ENCODE data around the gene TMEM156.

GRCh38 chr4:39030725-39031124 is 1.5 kb downstream of the TMEM156 start:
- TF ChIP-seq POLR2A (IDR thresholded peaks at IDR 0.05; ENCODE audit: low read depth, low read length), result no peak
- no peak for TF ChIP-seq POLR2AphosphoS5 (IDR thresholded peaks at IDR 0.05; ENCODE audit: insufficient read depth, low read depth, low read length)
- TF ChIP-seq CTCF (IDR thresholded peaks at IDR 0.05; ENCODE audit: extremely low read depth in 1 of 2, insufficient read depth in 1 of 2, low read depth in 1 of 2, low read length in 2 of 2), result no peak
- TF ChIP-seq MAX (IDR thresholded peaks at IDR 0.05; ENCODE audit: insufficient read depth, insufficient read length), result no peak
- TF ChIP-seq GATA2 (IDR thresholded peaks at IDR 0.05; ENCODE audit: insufficient read depth, insufficient read length, low read depth, low read length), result no peak
- TF ChIP-seq EZH2 (IDR thresholded peaks at IDR 0.05; ENCODE audit: borderline replicate concordance, low read depth, low read length, severe bottlenecking), result no peak
- no peak for TF ChIP-seq JUN (IDR thresholded peaks at IDR 0.05; ENCODE audit: borderline replicate concordance, insufficient read depth, insufficient read length, low read depth)
